GM12875 (cell line): Measurements from ENCODE around the gene PSG5.
"Not testable (repeated sequence)": the region's sequence is repeated elsewhere in the genome, so short reads cannot be mapped to it uniquely, and the experiment has no call there.

Experiments
- H3K4me3 ChIP-seq: one replicate; pipeline ENCODE4 v1.5.1; 2011; ENCODE audit warnings: low read depth, low read length, control low read depth
- TF ChIP-seq, protein P1 (sequence below): IDR thresholded peaks from 2 replicates; pipeline ENCODE4 v1.5.1; 2011; ENCODE audit warnings: low read depth, mild to moderate bottlenecking, control low read depth, inconsistent platforms, low read length, moderate library complexity, borderline replicate concordance; ENCODE audit not compliant: insufficient read depth

PSG5 gene

DNA sequence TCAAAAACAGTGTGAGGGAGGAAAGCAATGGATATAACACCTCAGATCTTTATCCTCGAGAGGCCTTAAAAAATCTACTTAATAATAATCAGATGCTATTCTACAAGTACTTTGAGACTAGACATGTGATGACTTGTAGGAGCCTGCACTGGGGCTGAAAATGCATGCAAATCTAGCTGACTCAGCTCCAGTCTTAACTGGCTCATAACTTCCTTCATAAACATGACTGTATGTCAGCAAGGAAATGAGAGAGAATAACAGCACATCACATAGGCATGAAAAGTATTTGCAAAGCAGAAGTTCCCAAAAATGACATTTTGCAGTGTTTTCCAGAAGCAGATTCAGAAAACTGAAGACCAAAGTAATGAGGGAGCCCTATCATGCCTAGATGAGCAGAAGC lies 38.1 kb downstream of the PSG5 start:
- no peak overlapping the region for H3K4me3 ChIP-seq
- TF ChIP-seq, protein P1, sequence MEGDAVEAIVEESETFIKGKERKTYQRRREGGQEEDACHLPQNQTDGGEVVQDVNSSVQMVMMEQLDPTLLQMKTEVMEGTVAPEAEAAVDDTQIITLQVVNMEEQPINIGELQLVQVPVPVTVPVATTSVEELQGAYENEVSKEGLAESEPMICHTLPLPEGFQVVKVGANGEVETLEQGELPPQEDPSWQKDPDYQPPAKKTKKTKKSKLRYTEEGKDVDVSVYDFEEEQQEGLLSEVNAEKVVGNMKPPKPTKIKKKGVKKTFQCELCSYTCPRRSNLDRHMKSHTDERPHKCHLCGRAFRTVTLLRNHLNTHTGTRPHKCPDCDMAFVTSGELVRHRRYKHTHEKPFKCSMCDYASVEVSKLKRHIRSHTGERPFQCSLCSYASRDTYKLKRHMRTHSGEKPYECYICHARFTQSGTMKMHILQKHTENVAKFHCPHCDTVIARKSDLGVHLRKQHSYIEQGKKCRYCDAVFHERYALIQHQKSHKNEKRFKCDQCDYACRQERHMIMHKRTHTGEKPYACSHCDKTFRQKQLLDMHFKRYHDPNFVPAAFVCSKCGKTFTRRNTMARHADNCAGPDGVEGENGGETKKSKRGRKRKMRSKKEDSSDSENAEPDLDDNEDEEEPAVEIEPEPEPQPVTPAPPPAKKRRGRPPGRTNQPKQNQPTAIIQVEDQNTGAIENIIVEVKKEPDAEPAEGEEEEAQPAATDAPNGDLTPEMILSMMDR, result no peak

DNA sequence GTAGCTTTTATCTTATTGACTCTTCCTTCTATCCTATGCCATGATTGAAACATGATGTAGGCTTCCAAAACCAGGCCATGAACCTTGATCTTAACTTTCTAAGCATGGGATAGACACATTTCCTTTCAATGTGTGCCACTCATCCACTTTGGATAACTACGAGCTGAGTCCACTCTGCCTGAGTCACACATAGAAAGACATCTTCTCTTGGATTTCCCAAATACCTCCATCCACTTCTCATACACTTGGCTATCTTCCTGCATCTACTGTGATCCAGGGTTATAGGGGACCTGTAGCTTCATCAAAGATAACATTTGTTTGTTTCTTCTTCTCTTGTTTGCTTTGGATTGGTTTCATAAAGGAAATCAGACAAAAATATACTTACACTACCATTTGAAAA lies 44.6 kb downstream of the PSG5 start:
- H3K4me3 ChIP-seq, result not testable (repeated sequence)

DNA sequence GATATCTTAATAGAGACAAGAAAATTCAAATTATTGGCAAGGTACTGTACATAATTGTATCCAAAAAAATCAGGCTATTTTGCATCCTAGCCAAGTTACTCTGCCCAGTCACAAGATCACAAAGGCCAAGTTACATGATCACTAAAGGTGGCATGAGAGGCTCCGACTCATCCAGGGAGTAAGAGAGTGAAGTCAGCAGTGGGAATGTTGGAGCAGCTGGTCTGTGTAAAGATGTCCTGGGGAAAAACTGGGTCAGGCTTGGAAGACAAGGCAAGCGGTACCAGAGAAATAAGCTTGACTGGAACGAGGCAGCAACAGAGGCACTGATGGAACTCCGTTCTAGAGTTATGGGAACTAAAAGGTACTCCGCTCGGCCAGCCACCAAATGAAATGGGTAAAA lies 53.6 kb downstream of the PSG5 start:
- no peak overlapping the region for H3K4me3 ChIP-seq
- TF ChIP-seq, protein P1, result no peak

DNA sequence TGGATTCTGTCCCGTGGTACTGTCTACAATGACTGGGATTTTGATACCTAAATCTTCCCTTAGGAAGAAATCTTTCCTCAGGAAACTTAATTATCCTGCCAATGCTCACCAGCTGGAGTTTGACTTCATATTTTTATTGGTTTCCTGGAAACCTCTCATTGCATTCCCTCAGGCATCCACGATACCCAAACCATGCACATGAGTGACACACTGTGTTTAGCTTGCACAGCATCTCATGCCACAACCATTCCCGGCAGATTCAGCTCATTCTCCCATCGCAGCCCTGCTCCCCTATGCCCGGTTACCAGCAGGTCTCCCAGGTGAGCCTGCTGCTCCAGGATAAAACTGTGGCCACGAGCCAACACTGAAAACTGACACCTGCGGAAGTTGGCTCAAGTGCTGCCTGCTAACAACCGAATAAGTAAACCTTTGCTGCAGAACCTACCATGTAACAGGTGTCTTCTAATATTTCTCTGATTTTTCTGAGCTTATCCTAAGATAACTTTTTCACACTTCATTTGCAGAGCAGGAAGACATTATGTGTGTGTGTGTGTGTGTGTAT lies 55.0 kb downstream of the PSG5 start:
- H3K4me3 ChIP-seq, result not testable (repeated sequence)

DNA sequence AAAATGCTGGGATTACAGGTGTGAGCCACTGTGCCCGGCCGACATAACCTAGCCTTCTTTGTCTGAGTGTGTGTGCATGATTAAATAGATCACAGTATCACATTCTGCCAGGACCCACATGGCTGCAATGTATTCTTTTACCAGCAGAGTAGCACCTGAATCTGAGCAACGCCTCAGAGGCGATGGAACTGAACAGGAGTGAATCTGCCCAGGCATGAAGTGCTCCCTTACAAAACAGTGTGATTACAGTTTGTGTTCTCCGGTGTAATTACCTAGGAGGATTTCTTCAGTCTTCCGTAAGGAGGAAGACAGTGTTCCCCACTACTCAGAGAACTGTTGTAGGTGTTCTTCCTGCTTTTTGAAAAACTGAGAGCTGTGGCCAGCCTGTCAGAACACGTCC lies 57.1 kb downstream of the PSG5 start:
- not testable (repeated sequence) for H3K4me3 ChIP-seq

DNA sequence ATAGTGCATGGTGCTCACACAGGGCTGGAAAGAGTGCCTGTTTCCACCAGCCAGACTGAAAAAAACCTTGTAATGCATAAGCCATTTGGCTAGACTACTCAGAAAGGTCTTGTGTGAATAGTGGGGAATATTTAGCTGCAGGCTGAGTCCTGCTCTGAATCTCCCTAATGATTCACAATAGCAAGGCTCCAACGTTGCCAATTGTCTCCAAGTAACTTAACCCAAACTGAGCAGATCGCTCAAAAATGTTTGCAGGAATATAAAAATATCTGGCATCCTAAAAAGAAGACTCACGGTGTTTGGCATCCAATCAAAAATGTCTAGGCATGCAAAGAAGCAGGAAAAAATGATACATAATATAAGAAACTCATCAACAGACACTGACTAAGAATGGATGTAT lies 59.0 kb downstream of the PSG5 start:
- not testable (repeated sequence) for H3K4me3 ChIP-seq

DNA sequence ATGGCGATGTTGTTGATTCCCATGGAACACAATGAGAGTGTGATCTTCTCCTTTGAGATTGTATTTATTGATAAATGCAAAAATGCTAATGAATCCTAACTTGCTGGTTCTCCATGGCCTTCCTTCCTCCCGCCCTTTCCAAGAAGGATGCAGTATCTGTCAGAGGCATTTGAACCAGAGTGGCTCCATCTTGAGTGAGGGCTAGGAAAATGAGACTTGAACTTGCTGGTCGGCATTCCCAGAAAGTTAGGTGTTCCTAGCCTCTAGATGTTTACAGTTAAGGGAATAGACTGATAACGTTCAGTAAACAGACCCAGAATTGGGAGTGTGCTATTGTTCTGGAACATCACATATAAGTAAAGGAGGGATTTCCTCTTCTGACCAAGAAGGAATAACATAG lies 59.6 kb downstream of the PSG5 start:
- no peak overlapping the region for H3K4me3 ChIP-seq
- TF ChIP-seq, protein P1, result no peak

DNA sequence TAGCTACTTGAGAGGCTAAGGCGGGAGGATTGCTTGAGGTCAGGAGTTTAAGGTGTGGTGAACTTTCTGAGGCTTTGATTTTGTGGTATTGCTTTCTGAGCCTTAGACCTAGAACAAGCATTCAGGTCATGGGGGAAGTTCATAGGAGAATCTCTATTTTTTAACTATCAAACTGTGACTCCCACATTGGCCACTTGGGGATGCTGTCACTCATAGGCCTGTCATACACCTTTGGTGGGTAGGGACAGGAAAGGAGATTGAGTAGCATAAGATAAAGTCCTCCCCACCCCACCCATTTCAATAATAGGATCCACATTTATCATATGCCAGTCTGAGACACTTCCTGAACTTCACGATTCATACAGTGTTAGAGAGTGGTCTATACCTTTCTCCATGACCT lies 62.0 kb downstream of the PSG5 start:
- H3K4me3 ChIP-seq, result no peak overlapping the region
- TF ChIP-seq, protein P1, result 0 out of 2 replicates have a peak, but pooled peaks have one; percentile 11

DNA sequence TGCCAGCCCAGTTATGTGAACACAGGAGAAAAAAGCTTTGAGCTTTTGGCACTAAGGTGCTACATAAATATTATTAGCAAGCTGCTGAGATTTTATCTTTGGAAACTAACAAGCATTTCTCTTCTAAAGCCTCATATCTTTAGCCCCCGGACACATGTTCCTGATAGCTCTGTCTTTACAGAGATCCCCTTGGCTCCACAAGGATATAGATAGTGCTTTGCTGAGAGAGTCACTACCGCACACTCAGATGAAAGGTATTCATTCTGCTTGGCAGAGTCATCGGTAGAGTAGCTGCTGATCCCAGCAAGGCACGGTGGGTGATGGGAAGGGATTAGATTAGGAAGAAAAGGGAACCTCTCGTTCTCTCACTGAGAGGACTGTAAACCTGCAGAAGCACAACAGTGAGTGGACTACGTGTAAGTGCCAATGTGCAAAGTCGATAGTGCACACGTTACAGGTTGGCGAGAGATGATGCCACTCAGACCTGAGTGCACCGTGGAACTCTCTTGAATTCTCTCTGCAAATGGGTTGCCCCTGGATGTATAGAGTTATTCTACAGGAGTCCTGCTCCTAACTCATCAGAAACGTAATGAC lies 65.8 kb downstream of the PSG5 start:
- not testable (repeated sequence) for H3K4me3 ChIP-seq

DNA sequence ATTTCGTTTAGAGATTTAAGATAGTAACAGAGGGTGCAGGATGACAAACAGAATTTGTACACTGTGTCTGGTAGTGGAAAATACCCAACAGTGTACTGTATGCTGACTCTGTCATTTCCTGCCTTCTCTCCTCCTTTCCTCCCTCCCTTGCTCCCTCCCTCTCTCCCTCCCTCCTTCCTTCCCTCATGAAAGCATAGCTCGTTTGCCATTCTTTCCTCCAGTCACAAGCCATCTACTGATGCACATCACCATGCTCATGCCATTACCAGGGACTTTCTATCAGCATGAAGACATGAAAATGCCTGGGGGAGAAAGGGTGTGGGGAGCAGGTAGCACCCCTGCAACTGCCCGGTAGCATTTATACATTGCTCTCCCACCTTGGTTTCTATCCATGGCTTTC lies 66.8 kb downstream of the PSG5 start:
- not testable (repeated sequence) for H3K4me3 ChIP-seq
